Vagina (tissue), 2 donors: ENCODE data around the gene DCHS1. TPM values are rescaled to one million over a fixed set of nuclear protein-coding genes. Genes with fewer than 3 reads are reported as not detected.

Experiments
- DNase-seq, 2 donors: peaks; one replicate each; pipeline ENCODE4 v3.0.0-alpha.2; 2017; ENCODE audit errors: extremely low spot score in 2 of 2
- H3K27ac ChIP-seq: fragments of 200-600 bp; sonication (generic); one replicate; pipeline ENCODE4 v1.5.1; 2019
- H3K27me3 ChIP-seq: fragments of 200-600 bp; sonication (generic); one replicate; pipeline ENCODE4 v1.5.1; 2019
- H3K36me3 ChIP-seq, 2 donors: fragments of 200-600 bp; sonication (generic); one replicate each; pipeline ENCODE4 v1.5.1; 2017 to 2019
- H3K4me1 ChIP-seq: fragments of 200-600 bp; sonication (generic); one replicate; pipeline ENCODE4 v1.5.1; 2019
- H3K4me3 ChIP-seq, 2 donors: fragments of 200-600 bp; sonication (generic); 1 replicate in 1 of 2; 2 replicates in 1 of 2; pipeline ENCODE4 v1.5.1; 2016 to 2019
- H3K9me3 ChIP-seq: fragments of 200-600 bp; sonication (generic); one replicate; pipeline ENCODE4 v1.5.1; 2019
- POLR2A ChIP-seq, 2 donors: fragments of 450-650 bp; IDR thresholded peaks; one replicate each; pipeline ENCODE4 v1.6.1; 2017; ENCODE audit warnings: antibody characterized with exemption in 2 of 2, mild to moderate bottlenecking in 2 of 2, moderate library complexity in 2 of 2
- POLR2AphosphoS5 ChIP-seq, 2 donors: sonication (generic); formaldehyde crosslinking; IDR thresholded peaks; one replicate each; pipeline ENCODE4 v1.9.0; 2017; ENCODE audit warnings: antibody characterized with exemption in 2 of 2, mild to moderate bottlenecking in 2 of 2, low read depth in 1 of 2; ENCODE audit not compliant: insufficient read depth in 1 of 2
- intact Hi-C: fragments of 100-400 bp; cut with DNase I; formaldehyde crosslinking; loops from one replicate; pipeline ENCODE4 v1.15.1; 2023
- total RNA-seq: library from RNA; depleted of rRNA; stranded (reverse); fragments of >200 nt; gene quantifications from one replicate; pipeline ENCODE4 v1.2.3, GENCODE V29; 2016
- TF ChIP-seq, protein P1 (sequence below), 3 experiments: fragments of 450-650 bp in 2 of 3; fragments of 200-600 bp in 1 of 3; sonication (generic) in 1 of 3; IDR thresholded peaks; one replicate each; pipeline ENCODE4 v1.5.1; 2017 to 2019; ENCODE audit warnings: antibody characterized with exemption in 3 of 3, mild to moderate bottlenecking in 2 of 3, moderate library complexity in 2 of 3

The DCHS1 gene
- total RNA-seq, 1 donor from 2014 or later: 28.7 TPM

DNA sequence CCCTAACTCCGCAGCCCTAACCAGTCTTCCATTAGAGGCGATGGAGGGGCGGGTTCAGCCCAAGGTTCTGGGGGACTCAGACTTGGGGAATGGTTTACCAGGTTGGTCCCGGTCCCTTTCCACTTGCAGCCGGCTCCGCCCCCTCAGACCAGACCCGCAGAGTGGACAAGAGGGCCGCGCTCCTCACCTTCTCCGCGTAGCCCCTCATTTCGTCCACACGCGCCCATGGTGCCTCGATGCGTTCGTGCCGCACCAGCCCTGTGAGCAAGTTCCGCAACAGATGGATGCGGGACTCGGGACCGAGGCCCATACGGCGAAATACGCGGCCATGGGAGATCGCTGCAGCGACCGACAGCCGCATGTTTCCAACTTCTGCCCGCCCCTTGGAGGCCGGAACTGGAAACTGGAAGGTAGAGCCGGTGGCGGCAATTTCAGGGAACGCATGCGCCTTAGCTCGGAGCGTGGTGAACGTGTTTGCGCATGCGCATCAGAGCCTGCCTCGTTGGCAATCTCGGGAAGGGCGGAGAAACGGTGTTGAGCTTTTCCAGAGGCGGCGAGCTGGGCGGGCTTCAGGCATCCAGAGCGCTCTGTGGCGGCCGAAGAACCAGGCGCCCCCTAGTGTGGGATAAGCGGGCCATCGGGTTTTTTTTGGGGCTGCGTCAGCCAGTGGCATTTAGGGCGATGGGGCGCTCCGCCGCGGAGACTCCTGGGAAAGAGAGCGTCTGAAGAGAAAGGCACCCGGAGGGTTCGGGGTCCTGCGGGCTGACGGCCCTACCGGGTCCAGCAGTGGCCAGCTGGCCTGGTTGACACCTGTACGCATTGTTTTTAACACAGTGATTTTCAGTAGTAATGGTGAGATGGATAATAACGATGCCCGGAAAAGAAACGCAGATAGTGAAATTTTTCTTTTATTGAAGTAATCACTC lies 27.6 kb upstream of the DCHS1 start, which contains the start of gene MRPL17:
Gene MRPL17, minus strand, starts transcription at position 405 of the 926 bp plus-strand sequence. Its CDS starts 44 bp downstream, at position 361.
- DNase-seq: peak; percentile 98 to 99
- H3K9me3 ChIP-seq: no peaks in the 10 kb centered on the region
- TF ChIP-seq POLR2AphosphoS5 (IDR thresholded peaks at IDR 0.05; ENCODE audit: insufficient read depth in 1 of 2, low read depth in 1 of 2): peak; percentile 98 to 99
- TF ChIP-seq, protein P1, sequence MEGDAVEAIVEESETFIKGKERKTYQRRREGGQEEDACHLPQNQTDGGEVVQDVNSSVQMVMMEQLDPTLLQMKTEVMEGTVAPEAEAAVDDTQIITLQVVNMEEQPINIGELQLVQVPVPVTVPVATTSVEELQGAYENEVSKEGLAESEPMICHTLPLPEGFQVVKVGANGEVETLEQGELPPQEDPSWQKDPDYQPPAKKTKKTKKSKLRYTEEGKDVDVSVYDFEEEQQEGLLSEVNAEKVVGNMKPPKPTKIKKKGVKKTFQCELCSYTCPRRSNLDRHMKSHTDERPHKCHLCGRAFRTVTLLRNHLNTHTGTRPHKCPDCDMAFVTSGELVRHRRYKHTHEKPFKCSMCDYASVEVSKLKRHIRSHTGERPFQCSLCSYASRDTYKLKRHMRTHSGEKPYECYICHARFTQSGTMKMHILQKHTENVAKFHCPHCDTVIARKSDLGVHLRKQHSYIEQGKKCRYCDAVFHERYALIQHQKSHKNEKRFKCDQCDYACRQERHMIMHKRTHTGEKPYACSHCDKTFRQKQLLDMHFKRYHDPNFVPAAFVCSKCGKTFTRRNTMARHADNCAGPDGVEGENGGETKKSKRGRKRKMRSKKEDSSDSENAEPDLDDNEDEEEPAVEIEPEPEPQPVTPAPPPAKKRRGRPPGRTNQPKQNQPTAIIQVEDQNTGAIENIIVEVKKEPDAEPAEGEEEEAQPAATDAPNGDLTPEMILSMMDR (IDR thresholded peaks at IDR 0.05): peak; percentile 87 to 93 (median 92)
- peak in 1 of 2 donors; percentile 52 for TF ChIP-seq POLR2A (IDR thresholded peaks at IDR 0.05)
- peak within 1 kb of the TSS; percentile 77 to 78 for H3K4me3 ChIP-seq
- H3K27me3 ChIP-seq: no peaks in the 10 kb centered on the region
- H3K4me1 ChIP-seq: peaks cover 24% of the 10 kb centered on the region
- H3K36me3 ChIP-seq: no peaks in the 10 kb centered on the region
- peak within 1 kb of the TSS; percentile 94 for H3K27ac ChIP-seq
- intact Hi-C loops: loop anchor here (5.0 kb wide), 1 partner anchor 81 kb away; the partner anchor contains the start of genes ILK and RRP8

DNA sequence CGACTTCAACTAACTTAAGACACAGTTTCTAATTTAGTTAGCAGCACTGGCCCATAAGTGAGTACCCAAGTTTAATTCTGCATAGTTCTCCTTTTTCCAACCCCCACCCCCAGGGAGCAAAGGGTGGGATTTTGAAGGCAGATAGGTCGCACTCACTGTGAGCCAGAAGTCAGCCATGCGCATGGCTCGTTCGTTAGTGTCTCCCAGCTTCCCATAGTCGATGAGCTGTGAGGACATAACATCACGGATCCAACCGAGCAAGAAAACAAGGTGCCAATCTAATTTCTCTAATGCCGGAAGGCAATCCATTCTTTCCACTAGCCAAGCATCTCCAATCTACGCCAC lies 27.0 kb upstream of the DCHS1 start:
- intact Hi-C loops: loop anchor here (5.0 kb wide), 1 partner anchor 80 kb away; the partner anchor contains the start of genes ILK and RRP8
- peak overlapping the region; percentile 94 for H3K27ac ChIP-seq

DNA sequence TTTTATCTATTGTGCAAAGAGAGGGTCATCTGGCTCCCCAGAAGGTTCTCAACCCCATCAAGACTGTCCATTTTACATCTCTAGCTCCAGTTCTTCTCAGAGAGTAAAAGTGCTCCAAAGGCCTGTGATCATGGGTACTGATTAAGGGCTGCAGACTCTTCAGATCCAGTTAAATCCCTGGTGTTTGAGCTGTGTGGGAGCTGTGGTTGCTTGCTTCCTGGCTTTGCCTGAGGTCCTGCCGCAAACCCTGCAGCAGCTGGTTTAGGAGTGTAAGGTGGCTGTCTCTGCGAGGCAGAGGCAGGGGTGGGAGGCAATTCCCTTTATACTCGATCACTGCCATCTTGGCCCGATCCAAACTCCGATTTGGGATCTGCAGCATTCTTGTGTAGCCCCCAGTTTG lies 26.3 kb upstream of the DCHS1 start:
- DNase-seq: no peak
- TF ChIP-seq POLR2A (IDR thresholded peaks at IDR 0.05): no peak
- Histone ChIP-seq H3K36me3 (no peaks in the 10 kb centered on the region), H3K9me3 (no peaks in the 10 kb centered on the region), H3K27me3 (no peaks in the 10 kb centered on the region), H3K4me1 (peaks cover 24% of the 10 kb centered on the region), H3K4me3 (peak overlapping the region; percentile 77 to 78), H3K27ac (no peak overlapping the region)
- intact Hi-C loops: loop anchor here (5.0 kb wide), 1 partner anchor 80 kb away; the partner anchor contains the start of genes ILK and RRP8

More for the DNA sequence above, 27.0 kb upstream of the DCHS1 start:
- Histone ChIP-seq H3K36me3 (no peaks in the 10 kb centered on the region), H3K4me1 (peaks cover 24% of the 10 kb centered on the region), H3K27me3 (no peaks in the 10 kb centered on the region), H3K9me3 (no peaks in the 10 kb centered on the region), H3K4me3 (peak overlapping the region; percentile 77 to 78)
- peak in 1 of 2 donors; percentile 86 for DNase-seq
- TF ChIP-seq POLR2A (IDR thresholded peaks at IDR 0.05): no peak

DNA sequence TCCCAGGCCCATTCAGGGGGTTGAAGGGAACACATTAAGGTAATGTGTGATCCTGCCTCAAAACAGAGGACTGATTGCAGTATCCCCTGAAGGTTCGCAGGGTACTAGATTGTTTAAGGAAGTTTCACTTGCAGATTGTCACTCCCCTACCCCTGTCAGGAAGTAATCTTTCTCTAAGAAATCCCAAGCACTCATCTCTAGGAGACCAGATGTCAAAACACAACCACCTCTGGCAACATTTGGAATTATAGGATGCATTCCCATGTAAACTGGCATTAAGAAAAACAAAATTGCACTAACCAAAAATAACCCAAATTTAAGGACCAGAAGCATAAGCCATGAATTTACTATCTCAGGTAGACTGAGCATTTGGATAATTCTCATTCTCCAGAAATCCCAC lies 25.9 kb upstream of the DCHS1 start:
- Histone ChIP-seq H3K4me1 (peaks cover 24% of the 10 kb centered on the region), H3K4me3 (no peak overlapping the region), H3K27ac (no peak overlapping the region), H3K36me3 (no peaks in the 10 kb centered on the region), H3K9me3 (no peaks in the 10 kb centered on the region), H3K27me3 (no peaks in the 10 kb centered on the region)
- intact Hi-C loops: loop anchor here (5.0 kb wide), 1 partner anchor 79 kb away; the partner anchor contains the start of genes ILK and RRP8
- TF ChIP-seq, protein P1 (IDR thresholded peaks at IDR 0.05): no peak
- TF ChIP-seq POLR2A (IDR thresholded peaks at IDR 0.05) (no peak), POLR2AphosphoS5 (IDR thresholded peaks at IDR 0.05; ENCODE audit: insufficient read depth in 1 of 2, low read depth in 1 of 2) (no peak)
- DNase-seq: no peak

DNA sequence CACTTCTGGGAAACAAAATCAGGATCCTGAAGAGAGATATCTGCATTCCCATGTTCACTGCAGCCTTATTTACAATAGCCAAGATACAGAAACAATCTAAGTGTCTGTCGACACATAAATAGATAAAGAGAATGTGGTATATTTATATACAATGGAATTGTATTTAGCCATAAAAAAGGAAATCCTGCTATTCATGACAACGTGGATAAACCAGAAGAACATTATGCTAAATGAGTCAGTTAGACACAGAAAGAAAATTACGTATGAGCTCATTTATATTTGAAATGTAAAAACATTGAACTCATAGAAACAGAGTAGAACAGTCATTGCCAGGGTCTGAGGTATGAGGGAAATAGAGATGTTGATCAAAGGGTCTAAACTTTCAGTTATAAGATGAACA lies 21.4 kb upstream of the DCHS1 start:
- DNase-seq: no peak
- H3K4me1 ChIP-seq: peaks cover 14% of the 10 kb centered on the region
- H3K36me3 ChIP-seq: no peaks in the 10 kb centered on the region
- no peaks in the 10 kb centered on the region for H3K9me3 ChIP-seq
- intact Hi-C loops: no loop called here
- no peak overlapping the region for H3K27ac ChIP-seq
- no peaks in the 10 kb centered on the region for H3K27me3 ChIP-seq
- H3K4me3 ChIP-seq: no peak overlapping the region
- TF ChIP-seq, protein P1 (IDR thresholded peaks at IDR 0.05): no peak
- TF ChIP-seq POLR2AphosphoS5 (IDR thresholded peaks at IDR 0.05; ENCODE audit: insufficient read depth in 1 of 2, low read depth in 1 of 2) (no peak), POLR2A (IDR thresholded peaks at IDR 0.05) (no peak)

DNA sequence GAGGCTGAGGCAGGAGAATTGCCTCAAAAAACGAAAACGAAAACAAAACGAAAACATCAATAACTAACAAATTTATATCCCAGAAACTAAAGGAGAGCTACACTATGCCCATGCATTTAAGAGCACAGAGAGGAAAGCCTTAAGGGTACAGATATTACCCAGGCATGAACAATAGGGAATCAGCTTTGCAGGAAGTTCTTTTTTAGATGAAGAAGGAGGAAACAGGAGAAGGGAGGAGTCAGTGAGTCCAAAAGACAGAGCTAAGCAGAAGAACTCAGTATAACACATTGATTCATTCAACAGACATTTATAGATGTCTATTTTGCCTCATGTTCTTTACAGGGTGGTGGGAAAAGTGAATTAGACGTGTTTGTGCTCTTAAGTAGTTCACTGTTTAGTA lies 19.3 kb upstream of the DCHS1 start:
- Histone ChIP-seq H3K4me1 (peaks cover 4% of the 10 kb centered on the region), H3K4me3 (no peak overlapping the region), H3K27ac (no peak overlapping the region), H3K27me3 (no peaks in the 10 kb centered on the region), H3K9me3 (no peaks in the 10 kb centered on the region), H3K36me3 (no peaks in the 10 kb centered on the region)
- no peak for DNase-seq
- TF ChIP-seq POLR2AphosphoS5 (IDR thresholded peaks at IDR 0.05; ENCODE audit: insufficient read depth in 1 of 2, low read depth in 1 of 2) (no peak), POLR2A (IDR thresholded peaks at IDR 0.05) (no peak)
- TF ChIP-seq, protein P1 (IDR thresholded peaks at IDR 0.05): no peak
- intact Hi-C loops: no loop called here
